C4-2B (cell line): ENCODE results near the gene BNIP2.
A peak's percentile ranks its signal among the peaks of the same experiment; 100 is the strongest.

Experiments used
- H3K27ac ChIP-seq: fragments of 450-650 bp; 2 replicates; pipeline ENCODE4 v1.5.1; 2017
- ZFX ChIP-seq: fragments of 450-650 bp; IDR thresholded peaks from 2 replicates; pipeline ENCODE4 v1.6.1; 2017
- TF ChIP-seq, protein P1 (sequence below): fragments of 450-650 bp; conservative IDR thresholded peaks from 2 replicates; pipeline ENCODE4 v1.5.1; 2017; ENCODE audit warnings: mild to moderate bottlenecking

The BNIP2 gene

DNA sequence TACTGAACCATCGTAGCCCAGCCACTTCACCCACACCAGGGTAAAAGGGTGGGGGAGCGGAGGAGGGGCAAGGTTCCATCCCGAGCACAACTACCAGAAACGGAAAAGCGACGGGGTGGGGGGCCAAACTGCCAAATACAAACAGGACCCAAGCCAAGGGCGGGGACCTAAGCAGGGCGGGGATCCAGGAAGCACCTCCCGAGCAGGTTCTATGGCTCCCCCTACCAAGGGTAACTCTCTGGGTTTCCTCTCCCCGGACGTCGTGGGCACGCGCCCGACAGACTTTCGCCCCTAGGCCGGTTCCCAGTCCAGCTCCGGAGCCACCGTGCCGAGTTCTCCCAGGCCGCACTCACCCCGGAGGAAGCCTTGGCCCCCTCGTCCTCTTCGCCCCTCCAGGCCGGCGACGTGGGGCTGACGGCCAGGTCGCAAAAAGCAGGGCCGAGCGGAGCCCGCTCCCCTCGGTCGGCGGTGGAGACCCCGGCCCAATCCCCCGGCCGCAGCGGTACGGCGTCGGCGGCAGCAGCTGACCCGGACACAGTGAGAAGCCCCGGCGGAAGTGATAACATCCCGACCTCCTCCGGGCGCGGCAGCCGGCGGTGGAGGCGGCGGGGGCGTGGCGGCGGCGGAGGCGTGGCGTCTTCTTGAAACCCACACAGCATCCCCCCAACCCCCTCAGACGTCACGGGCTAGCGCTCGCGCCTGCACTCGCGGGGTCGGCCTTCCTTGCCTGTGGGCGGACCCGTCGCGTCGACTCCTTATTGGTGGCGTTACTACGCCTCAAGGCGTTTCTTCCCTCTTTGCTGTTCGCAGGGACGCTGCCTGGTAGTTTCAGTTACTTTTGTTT, at the start of gene BNIP2:
TSS of gene BNIP2 (minus strand) at position 539 of the 844 bp plus-strand sequence. CDS start 6,863 bp downstream, outside the sequence.
- H3K27ac ChIP-seq, result peak within 1 kb of the TSS; percentile 98
- TF ChIP-seq ZFX, result peak; percentile 89
- TF ChIP-seq, protein P1, sequence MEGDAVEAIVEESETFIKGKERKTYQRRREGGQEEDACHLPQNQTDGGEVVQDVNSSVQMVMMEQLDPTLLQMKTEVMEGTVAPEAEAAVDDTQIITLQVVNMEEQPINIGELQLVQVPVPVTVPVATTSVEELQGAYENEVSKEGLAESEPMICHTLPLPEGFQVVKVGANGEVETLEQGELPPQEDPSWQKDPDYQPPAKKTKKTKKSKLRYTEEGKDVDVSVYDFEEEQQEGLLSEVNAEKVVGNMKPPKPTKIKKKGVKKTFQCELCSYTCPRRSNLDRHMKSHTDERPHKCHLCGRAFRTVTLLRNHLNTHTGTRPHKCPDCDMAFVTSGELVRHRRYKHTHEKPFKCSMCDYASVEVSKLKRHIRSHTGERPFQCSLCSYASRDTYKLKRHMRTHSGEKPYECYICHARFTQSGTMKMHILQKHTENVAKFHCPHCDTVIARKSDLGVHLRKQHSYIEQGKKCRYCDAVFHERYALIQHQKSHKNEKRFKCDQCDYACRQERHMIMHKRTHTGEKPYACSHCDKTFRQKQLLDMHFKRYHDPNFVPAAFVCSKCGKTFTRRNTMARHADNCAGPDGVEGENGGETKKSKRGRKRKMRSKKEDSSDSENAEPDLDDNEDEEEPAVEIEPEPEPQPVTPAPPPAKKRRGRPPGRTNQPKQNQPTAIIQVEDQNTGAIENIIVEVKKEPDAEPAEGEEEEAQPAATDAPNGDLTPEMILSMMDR, result no peak

GRCh38 chr15:59738676-59739075, 49.6 kb upstream of the BNIP2 start:
- TF ChIP-seq, protein P1, result no peak
- no peak for TF ChIP-seq ZFX
- H3K27ac ChIP-seq, result peak overlapping the region; percentile 9; the same call in 1 of the 2 replicates

GRCh38 chr15:59736181-59736580, 47.1 kb upstream of the BNIP2 start:
- H3K27ac ChIP-seq, result no peak overlapping the region
- TF ChIP-seq, protein P1, result no peak
- no peak for TF ChIP-seq ZFX

GRCh38 chr15:59725151-59725486, 36.0 kb upstream of the BNIP2 start:
- no peak overlapping the region for H3K27ac ChIP-seq
- TF ChIP-seq, protein P1, result peak; percentile 73
- no peak for TF ChIP-seq ZFX

DNA sequence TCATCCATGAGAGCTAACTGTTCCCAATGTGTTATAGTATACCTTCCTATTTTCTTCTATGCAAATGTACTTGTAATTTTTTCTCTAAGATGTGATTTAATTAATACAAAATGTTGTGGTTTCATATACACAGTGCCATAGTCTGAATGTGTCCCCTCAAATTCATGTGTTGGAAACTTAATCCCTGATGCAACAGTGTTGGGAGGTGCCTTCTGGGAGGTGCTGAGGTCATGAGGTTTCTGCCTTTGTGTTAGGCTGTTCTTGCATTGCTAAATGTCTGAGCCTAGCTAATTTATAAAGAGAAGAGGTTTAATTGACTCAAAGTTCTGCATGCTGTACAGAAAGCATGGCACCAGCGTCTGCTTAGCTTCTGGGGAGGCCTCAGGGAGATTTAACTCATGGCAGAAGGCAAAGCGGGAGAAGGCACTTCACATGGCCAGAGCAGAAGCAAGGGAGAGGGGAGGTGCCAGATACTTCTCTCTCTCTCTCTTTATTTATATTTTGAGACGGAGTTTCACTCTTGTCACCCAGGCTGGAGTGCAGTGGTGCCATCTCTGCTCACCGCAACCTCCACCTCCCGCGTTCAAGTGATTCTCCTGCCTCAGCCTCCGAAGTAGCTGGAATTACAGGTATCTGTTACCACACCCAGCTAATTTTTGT, 34.7 kb upstream of the BNIP2 start:
- TF ChIP-seq ZFX, result no peak
- no peak overlapping the region for H3K27ac ChIP-seq

DNA sequence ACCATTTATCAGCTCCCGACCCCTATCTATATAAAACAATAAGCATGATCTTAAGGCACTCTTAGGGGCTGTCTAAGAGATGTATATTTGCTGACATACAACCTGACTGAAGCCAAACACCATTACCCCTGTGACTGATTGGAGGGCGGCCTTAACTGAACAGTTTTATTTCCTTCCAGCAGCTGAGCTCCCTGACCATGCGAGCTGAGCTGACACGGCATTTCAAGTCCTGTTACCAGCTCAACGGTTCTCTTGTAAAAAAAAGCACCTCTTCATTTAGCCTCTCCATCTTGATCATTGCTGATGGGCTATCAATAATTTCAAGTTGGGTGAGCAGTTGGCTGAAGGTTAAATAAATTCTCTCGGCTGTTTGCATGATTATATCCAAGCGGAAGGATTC, 33.4 kb upstream of the BNIP2 start:
- no peak for TF ChIP-seq ZFX
- TF ChIP-seq, protein P1, result no peak
- H3K27ac ChIP-seq, result no peak overlapping the region

- TF ChIP-seq, protein P1, result no peak
- TF ChIP-seq ZFX, result no peak
- no peak overlapping the region for H3K27ac ChIP-seq
Observed at GRCh38 chr15:59722037-59722436, 32.9 kb upstream of the BNIP2 start.
